Activated naive CD4-positive, alpha-beta T cell treated with anti-CD3 and anti-CD28 coated beads, Interleukin-2, amount 10 ng/mL, durations not matched to agents 7 days and 5 days (primary cell): ENCODE data around the gene SMARCA1.
A peak's percentile ranks its signal among the peaks of the same experiment; 100 is the strongest.

Experiments
- CTCF ChIA-PET: fragments of 350-600 bp; sonication (Branson Sonifier 250); formaldehyde crosslinking; loops from one replicate; lab custom pipeline; 2021; ENCODE audit warnings: antibody characterized with exemption; lab: Charles Lee
- DNase-seq: peaks from one replicate; pipeline ENCODE4 v3.0.0-alpha.2; 2020
- H3K27ac Mint-ChIP-seq: one replicate; pipeline ENCODE4 v1.8.0; 2021; ENCODE audit warnings: mild to moderate bottlenecking, moderate library complexity, mixed read lengths
- H3K27me3 Mint-ChIP-seq: one replicate; pipeline ENCODE4 v1.8.0; 2021; ENCODE audit warnings: mild to moderate bottlenecking, mixed read lengths
- H3K36me3 Mint-ChIP-seq: one replicate; pipeline ENCODE4 v1.8.0; 2021; ENCODE audit warnings: mixed read lengths
- H3K4me1 Mint-ChIP-seq: one replicate; pipeline ENCODE4 v1.8.0; 2021; ENCODE audit warnings: mixed read lengths
- H3K4me3 Mint-ChIP-seq: one replicate; pipeline ENCODE4 v1.8.0; 2021; ENCODE audit warnings: mild to moderate bottlenecking, moderate library complexity, mixed read lengths
- H3K9me3 Mint-ChIP-seq: one replicate; pipeline ENCODE4 v1.8.0; 2021; ENCODE audit warnings: mixed read lengths

SMARCA1 gene

GRCh38 chrX:129544780-129545179 is 21.5 kb upstream of the SMARCA1 start:
- CTCF ChIA-PET: no interaction called here
- Mint-ChIP-seq H3K9me3 (no peaks in the 10 kb centered on the region), H3K36me3 (no peaks in the 10 kb centered on the region), H3K27me3 (peaks cover 3% of the 10 kb centered on the region), H3K4me1 (no peaks in the 10 kb centered on the region), H3K27ac (no peak overlapping the region), H3K4me3 (no peak overlapping the region)
- DNase-seq: no peak

GRCh38 chrX:129540722-129541184 is 17.5 kb upstream of the SMARCA1 start:
- CTCF ChIA-PET: interaction anchor here (1.6 kb wide), 1 partner anchor 60 kb away, joined by 4 read pairs; no protein-coding TSS in a partner anchor
- H3K9me3 Mint-ChIP-seq: no peaks in the 10 kb centered on the region
- peaks cover 3% of the 10 kb centered on the region for H3K27me3 Mint-ChIP-seq
- DNase-seq: no peak
- no peaks in the 10 kb centered on the region for H3K36me3 Mint-ChIP-seq
- H3K4me1 Mint-ChIP-seq: peaks cover 3% of the 10 kb centered on the region
- H3K27ac Mint-ChIP-seq: no peak overlapping the region
- peak overlapping the region; percentile 62 for H3K4me3 Mint-ChIP-seq

- DNase-seq: peak; percentile 60
- CTCF ChIA-PET: no interaction called here
- peak within 1 kb of the TSS; percentile 78 for H3K4me3 Mint-ChIP-seq
- H3K36me3 Mint-ChIP-seq: no peaks in the 10 kb centered on the region
- peaks cover 3% of the 10 kb centered on the region for H3K27me3 Mint-ChIP-seq
- H3K27ac Mint-ChIP-seq: no peak within 1 kb of the TSS
- H3K4me1 Mint-ChIP-seq: peaks cover 3% of the 10 kb centered on the region
- no peaks in the 10 kb centered on the region for H3K9me3 Mint-ChIP-seq
Observed at GRCh38 chrX:129540068-129540653, 16.9 kb upstream of the SMARCA1 start, which contains the start of gene OCRL. Gene OCRL, plus strand, starts transcription at chrX:129540259. Its CDS starts 181 bp downstream, at chrX:129540440.

GRCh38 chrX:129534816-129535578 is 11.7 kb upstream of the SMARCA1 start:
- Mint-ChIP-seq H3K9me3 (no peaks in the 10 kb centered on the region), H3K4me3 (no peak overlapping the region), H3K27ac (no peak overlapping the region), H3K4me1 (peaks cover 3% of the 10 kb centered on the region), H3K36me3 (no peaks in the 10 kb centered on the region), H3K27me3 (peaks cover 2% of the 10 kb centered on the region)
- CTCF ChIA-PET: no interaction called here
- no peak for DNase-seq

- DNase-seq: no peak
- H3K9me3 Mint-ChIP-seq: no peaks in the 10 kb centered on the region
- CTCF ChIA-PET: no interaction called here
- H3K27ac Mint-ChIP-seq: no peak overlapping the region
- H3K4me3 Mint-ChIP-seq: no peak overlapping the region
- no peaks in the 10 kb centered on the region for H3K27me3 Mint-ChIP-seq
- no peaks in the 10 kb centered on the region for H3K36me3 Mint-ChIP-seq
- H3K4me1 Mint-ChIP-seq: no peaks in the 10 kb centered on the region
Observed at GRCh38 chrX:129531132-129531531, 7.8 kb upstream of the SMARCA1 start.

GRCh38 chrX:129530410-129530809 is 7.1 kb upstream of the SMARCA1 start:
- CTCF ChIA-PET: no interaction called here
- no peak for DNase-seq
- no peaks in the 10 kb centered on the region for H3K9me3 Mint-ChIP-seq
- H3K4me1 Mint-ChIP-seq: no peaks in the 10 kb centered on the region
- no peaks in the 10 kb centered on the region for H3K36me3 Mint-ChIP-seq
- no peak overlapping the region for H3K4me3 Mint-ChIP-seq
- H3K27ac Mint-ChIP-seq: no peak overlapping the region
- H3K27me3 Mint-ChIP-seq: no peaks in the 10 kb centered on the region

- Mint-ChIP-seq H3K4me1 (no peaks in the 10 kb centered on the region), H3K27me3 (no peaks in the 10 kb centered on the region), H3K4me3 (no peak overlapping the region), H3K36me3 (no peaks in the 10 kb centered on the region), H3K9me3 (no peaks in the 10 kb centered on the region), H3K27ac (no peak overlapping the region)
- CTCF ChIA-PET: no interaction called here
- no peak for DNase-seq
Observed at GRCh38 chrX:129529685-129530281, 6.5 kb upstream of the SMARCA1 start.

- peaks cover 7% of the 10 kb centered on the region for H3K4me1 Mint-ChIP-seq
- H3K4me3 Mint-ChIP-seq: no peak overlapping the region
- no peak overlapping the region for H3K27ac Mint-ChIP-seq
- DNase-seq: no peak
- no peaks in the 10 kb centered on the region for H3K9me3 Mint-ChIP-seq
- H3K27me3 Mint-ChIP-seq: peaks cover 25% of the 10 kb centered on the region
- CTCF ChIA-PET: no interaction called here
- no peaks in the 10 kb centered on the region for H3K36me3 Mint-ChIP-seq
Observed at GRCh38 chrX:129525896-129526295, 2.6 kb upstream of the SMARCA1 start.

GRCh38 chrX:129525162-129525561 is 1.9 kb upstream of the SMARCA1 start:
- Mint-ChIP-seq H3K27me3 (peaks cover 25% of the 10 kb centered on the region), H3K4me3 (no peak overlapping the region), H3K4me1 (peaks cover 7% of the 10 kb centered on the region), H3K27ac (no peak overlapping the region), H3K36me3 (no peaks in the 10 kb centered on the region), H3K9me3 (no peaks in the 10 kb centered on the region)
- DNase-seq: no peak
- CTCF ChIA-PET: no interaction called here

- H3K27me3 Mint-ChIP-seq: peaks cover 25% of the 10 kb centered on the region
- CTCF ChIA-PET: no interaction called here
Observed at GRCh38 chrX:129524250-129524850, 1.1 kb upstream of the SMARCA1 start.

GRCh38 chrX:129522184-129523078 is 859 bp downstream of the SMARCA1 start:
- CTCF ChIA-PET: no interaction called here
- Mint-ChIP-seq H3K36me3 (no peaks in the 10 kb centered on the region), H3K4me1 (peaks cover 7% of the 10 kb centered on the region), H3K4me3 (peak overlapping the region; percentile 75), H3K27me3 (peaks cover 25% of the 10 kb centered on the region), H3K9me3 (no peaks in the 10 kb centered on the region), H3K27ac (no peak overlapping the region)
- peak; percentile 20 for DNase-seq

More at GRCh38 chrX:129524250-129524850, 1.1 kb upstream of the SMARCA1 start:
- no peak for DNase-seq
- no peak overlapping the region for H3K4me3 Mint-ChIP-seq
- no peak overlapping the region for H3K27ac Mint-ChIP-seq
- no peaks in the 10 kb centered on the region for H3K36me3 Mint-ChIP-seq
- peaks cover 7% of the 10 kb centered on the region for H3K4me1 Mint-ChIP-seq
- no peaks in the 10 kb centered on the region for H3K9me3 Mint-ChIP-seq

- H3K9me3 Mint-ChIP-seq: no peaks in the 10 kb centered on the region
- H3K4me1 Mint-ChIP-seq: peaks cover 7% of the 10 kb centered on the region
- peaks cover 25% of the 10 kb centered on the region for H3K27me3 Mint-ChIP-seq
- CTCF ChIA-PET: no interaction called here
- no peak overlapping the region for H3K4me3 Mint-ChIP-seq
- H3K27ac Mint-ChIP-seq: no peak overlapping the region
- no peak for DNase-seq
- no peaks in the 10 kb centered on the region for H3K36me3 Mint-ChIP-seq
Observed at GRCh38 chrX:129520151-129520550, 3.1 kb downstream of the SMARCA1 start.

- CTCF ChIA-PET: no interaction called here
Observed at GRCh38 chrX:129516402-129516801, 6.9 kb downstream of the SMARCA1 start.

More at GRCh38 chrX:129516402-129516801, 6.9 kb downstream of the SMARCA1 start:
- Mint-ChIP-seq H3K27me3 (no peaks in the 10 kb centered on the region), H3K36me3 (no peaks in the 10 kb centered on the region), H3K4me1 (no peaks in the 10 kb centered on the region), H3K27ac (no peak overlapping the region), H3K4me3 (no peak overlapping the region), H3K9me3 (no peaks in the 10 kb centered on the region)
- no peak for DNase-seq
